HG03045 (cell line): ENCODE results near the gene APPBP2.
"Not testable (repeated sequence)": the region's sequence is repeated elsewhere in the genome, so short reads cannot be mapped to it uniquely, and the experiment has no call there.

Experiments used
- ATAC-seq: cut with Tn5 transposase; IDR thresholded peaks from one replicate; pipeline ENCODE4 v1.9.1; 2021; ENCODE audit warnings: mild to moderate bottlenecking, moderate library complexity; ENCODE audit not compliant: unreplicated experiment

The APPBP2 gene

GRCh38 chr17:60442271-60443173 lies 83.5 kb downstream of the APPBP2 start:
- no peak for ATAC-seq

- no peak for ATAC-seq
Observed at GRCh38 chr17:60439501-60439900, 86.5 kb downstream of the APPBP2 start.

- ATAC-seq = no peak
Observed at GRCh38 chr17:60436676-60437075, 89.4 kb downstream of the APPBP2 start.

GRCh38 chr17:60435244-60436167 lies 90.5 kb downstream of the APPBP2 start:
- no peak for ATAC-seq

- ATAC-seq = not testable (repeated sequence)
Observed at GRCh38 chr17:60433021-60433997, 92.7 kb downstream of the APPBP2 start.

- ATAC-seq = not testable (repeated sequence)
Observed at GRCh38 chr17:60430561-60430960, 95.5 kb downstream of the APPBP2 start.

- not testable (repeated sequence) for ATAC-seq
Observed at GRCh38 chr17:60428491-60428890, 97.6 kb downstream of the APPBP2 start.

- no peak for ATAC-seq
Observed at GRCh38 chr17:60426596-60426995, 99.4 kb downstream of the APPBP2 start.

- ATAC-seq = no peak
Observed at GRCh38 chr17:60425626-60426025, 100.4 kb downstream of the APPBP2 start.

GRCh38 chr17:60423865-60424264 lies 102.2 kb downstream of the APPBP2 start:
- no peak for ATAC-seq

- ATAC-seq = no peak
Observed at GRCh38 chr17:60422162-60422665, 103.8 kb downstream of the APPBP2 start, which contains the start of gene CHCT1. TSS of gene CHCT1 (plus strand) at chr17:60422489. CDS start at chr17:60422593, 104 bp downstream.

- peak; percentile 86 for ATAC-seq
Observed at GRCh38 chr17:60421273-60422161, 104.5 kb downstream of the APPBP2 start.

- ATAC-seq = not testable (repeated sequence)
Observed at GRCh38 chr17:60419875-60420274, 106.2 kb downstream of the APPBP2 start.

GRCh38 chr17:60419003-60419402 lies 107.0 kb downstream of the APPBP2 start:
- not testable (repeated sequence) for ATAC-seq

- no peak for ATAC-seq
Observed at GRCh38 chr17:60416368-60416925, 109.6 kb downstream of the APPBP2 start.

GRCh38 chr17:60415146-60415545 lies 110.9 kb downstream of the APPBP2 start:
- no peak for ATAC-seq

- no peak for ATAC-seq
Observed at GRCh38 chr17:60412701-60413100, 113.3 kb downstream of the APPBP2 start.

- ATAC-seq = no peak
Observed at GRCh38 chr17:60410001-60410400, 116.0 kb downstream of the APPBP2 start.

GRCh38 chr17:60406887-60407286 lies 119.2 kb downstream of the APPBP2 start:
- no peak for ATAC-seq
